ENCODE data around the gene ARHGEF5.

DNA sequence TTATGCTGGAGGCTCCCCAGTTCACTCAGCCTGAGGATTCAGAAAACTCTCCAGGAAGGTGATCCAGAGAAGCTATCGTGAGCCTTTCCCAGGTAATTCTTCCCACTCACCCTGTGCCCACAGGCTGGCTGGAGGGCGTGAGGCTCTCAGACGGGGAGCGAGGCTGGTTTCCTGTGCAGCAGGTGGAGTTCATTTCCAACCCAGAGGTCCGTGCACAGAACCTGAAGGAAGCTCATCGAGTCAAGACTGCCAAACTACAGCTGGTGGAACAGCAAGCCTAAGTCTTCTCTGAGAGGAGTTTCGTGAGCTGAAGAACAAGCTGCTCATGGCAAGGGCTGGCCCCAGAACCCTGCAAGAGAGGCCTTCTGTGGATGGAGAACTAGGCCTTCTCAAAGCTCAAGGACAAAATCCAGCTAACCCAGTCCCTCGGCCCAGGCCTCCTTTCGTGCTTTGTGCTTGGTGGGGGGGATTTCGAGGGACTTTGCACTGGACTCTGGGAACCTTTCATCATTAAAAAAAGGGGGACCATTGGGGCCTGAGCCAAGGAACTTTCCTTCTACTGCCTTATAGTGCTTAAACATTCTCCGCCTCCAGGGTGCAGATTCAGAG, 24.7 kb downstream of the ARHGEF5 start:
- TF ChIP-seq, protein P1, sequence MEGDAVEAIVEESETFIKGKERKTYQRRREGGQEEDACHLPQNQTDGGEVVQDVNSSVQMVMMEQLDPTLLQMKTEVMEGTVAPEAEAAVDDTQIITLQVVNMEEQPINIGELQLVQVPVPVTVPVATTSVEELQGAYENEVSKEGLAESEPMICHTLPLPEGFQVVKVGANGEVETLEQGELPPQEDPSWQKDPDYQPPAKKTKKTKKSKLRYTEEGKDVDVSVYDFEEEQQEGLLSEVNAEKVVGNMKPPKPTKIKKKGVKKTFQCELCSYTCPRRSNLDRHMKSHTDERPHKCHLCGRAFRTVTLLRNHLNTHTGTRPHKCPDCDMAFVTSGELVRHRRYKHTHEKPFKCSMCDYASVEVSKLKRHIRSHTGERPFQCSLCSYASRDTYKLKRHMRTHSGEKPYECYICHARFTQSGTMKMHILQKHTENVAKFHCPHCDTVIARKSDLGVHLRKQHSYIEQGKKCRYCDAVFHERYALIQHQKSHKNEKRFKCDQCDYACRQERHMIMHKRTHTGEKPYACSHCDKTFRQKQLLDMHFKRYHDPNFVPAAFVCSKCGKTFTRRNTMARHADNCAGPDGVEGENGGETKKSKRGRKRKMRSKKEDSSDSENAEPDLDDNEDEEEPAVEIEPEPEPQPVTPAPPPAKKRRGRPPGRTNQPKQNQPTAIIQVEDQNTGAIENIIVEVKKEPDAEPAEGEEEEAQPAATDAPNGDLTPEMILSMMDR (conservative IDR thresholded peaks at IDR 0.05; ENCODE audit: low read depth in 2 of 2) = no peak
- TF ChIP-seq, protein P2, sequence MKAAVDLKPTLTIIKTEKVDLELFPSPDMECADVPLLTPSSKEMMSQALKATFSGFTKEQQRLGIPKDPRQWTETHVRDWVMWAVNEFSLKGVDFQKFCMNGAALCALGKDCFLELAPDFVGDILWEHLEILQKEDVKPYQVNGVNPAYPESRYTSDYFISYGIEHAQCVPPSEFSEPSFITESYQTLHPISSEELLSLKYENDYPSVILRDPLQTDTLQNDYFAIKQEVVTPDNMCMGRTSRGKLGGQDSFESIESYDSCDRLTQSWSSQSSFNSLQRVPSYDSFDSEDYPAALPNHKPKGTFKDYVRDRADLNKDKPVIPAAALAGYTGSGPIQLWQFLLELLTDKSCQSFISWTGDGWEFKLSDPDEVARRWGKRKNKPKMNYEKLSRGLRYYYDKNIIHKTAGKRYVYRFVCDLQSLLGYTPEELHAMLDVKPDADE (IDR thresholded peaks at IDR 0.05) = no peak
- TF ChIP-seq, protein P3, sequence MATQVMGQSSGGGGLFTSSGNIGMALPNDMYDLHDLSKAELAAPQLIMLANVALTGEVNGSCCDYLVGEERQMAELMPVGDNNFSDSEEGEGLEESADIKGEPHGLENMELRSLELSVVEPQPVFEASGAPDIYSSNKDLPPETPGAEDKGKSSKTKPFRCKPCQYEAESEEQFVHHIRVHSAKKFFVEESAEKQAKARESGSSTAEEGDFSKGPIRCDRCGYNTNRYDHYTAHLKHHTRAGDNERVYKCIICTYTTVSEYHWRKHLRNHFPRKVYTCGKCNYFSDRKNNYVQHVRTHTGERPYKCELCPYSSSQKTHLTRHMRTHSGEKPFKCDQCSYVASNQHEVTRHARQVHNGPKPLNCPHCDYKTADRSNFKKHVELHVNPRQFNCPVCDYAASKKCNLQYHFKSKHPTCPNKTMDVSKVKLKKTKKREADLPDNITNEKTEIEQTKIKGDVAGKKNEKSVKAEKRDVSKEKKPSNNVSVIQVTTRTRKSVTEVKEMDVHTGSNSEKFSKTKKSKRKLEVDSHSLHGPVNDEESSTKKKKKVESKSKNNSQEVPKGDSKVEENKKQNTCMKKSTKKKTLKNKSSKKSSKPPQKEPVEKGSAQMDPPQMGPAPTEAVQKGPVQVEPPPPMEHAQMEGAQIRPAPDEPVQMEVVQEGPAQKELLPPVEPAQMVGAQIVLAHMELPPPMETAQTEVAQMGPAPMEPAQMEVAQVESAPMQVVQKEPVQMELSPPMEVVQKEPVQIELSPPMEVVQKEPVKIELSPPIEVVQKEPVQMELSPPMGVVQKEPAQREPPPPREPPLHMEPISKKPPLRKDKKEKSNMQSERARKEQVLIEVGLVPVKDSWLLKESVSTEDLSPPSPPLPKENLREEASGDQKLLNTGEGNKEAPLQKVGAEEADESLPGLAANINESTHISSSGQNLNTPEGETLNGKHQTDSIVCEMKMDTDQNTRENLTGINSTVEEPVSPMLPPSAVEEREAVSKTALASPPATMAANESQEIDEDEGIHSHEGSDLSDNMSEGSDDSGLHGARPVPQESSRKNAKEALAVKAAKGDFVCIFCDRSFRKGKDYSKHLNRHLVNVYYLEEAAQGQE (IDR thresholded peaks at IDR 0.05; ENCODE audit: unreplicated experiment) = no peak
- no peak for TF ChIP-seq EZH2 (IDR thresholded peaks at IDR 0.05; ENCODE audit: low read depth, unreplicated experiment)
- no peak for TF ChIP-seq POLR2AphosphoS5 (IDR thresholded peaks at IDR 0.05; ENCODE audit: low read depth)
- TF ChIP-seq NANOG (IDR thresholded peaks at IDR 0.05; ENCODE audit: borderline replicate concordance) = no peak

Measured in GM23338 (cell line).